T follicular helper cell (primary cell): ENCODE data around the gene KLK6.

ENCODE experiments used
- DNase-seq: peaks from one replicate; pipeline ENCODE4 v3.0.0-alpha.2; 2020; ENCODE audit warnings: low read depth

The KLK6 gene

DNA sequence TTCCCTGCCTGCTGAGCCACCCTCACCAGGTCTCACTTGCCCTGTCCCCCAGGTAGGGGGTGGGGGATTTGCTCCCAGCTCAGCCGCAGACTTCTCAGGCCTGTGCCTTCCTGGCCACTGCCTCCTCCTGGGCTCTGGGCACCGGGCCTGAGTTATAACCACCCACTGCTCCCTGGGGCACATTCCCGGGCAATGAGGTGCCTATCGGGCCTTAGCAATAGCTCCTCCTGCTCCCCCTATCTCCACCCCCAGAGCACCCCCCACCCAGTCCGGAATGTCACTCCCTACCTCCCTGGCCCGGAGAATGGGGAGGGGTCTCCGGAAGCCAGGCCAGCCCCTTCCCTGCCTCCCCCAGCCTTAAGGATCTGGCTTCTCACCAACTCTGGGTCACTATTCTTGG, 16.5 kb downstream of the KLK6 start, which contains the start of gene KLK5:
Gene KLK5 (minus strand): TSS at position 129 of the 400 bp plus-strand sequence. CDS start 381 bp downstream, outside the sequence.
- DNase-seq = no peak

DNA sequence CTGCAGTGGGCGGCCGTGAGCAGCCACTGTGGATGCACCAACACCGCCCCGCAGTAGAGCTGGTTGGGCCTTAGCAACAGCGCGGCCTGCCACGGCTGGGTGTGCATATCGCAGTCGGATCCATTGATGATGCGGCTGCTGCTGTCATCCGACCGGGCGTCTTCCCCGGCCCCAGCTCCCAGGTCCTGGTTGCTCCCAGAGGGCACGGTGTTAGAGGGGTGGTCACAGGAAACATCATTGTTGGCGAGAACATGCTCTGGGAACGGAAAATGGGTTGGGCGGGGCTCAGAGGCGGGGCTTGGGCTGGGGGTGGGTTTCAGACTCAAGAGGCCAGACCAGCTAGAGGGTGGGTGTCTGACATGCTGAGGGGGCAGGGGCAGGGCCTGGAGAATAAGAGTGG, 19.5 kb downstream of the KLK6 start:
- DNase-seq = no peak

DNA sequence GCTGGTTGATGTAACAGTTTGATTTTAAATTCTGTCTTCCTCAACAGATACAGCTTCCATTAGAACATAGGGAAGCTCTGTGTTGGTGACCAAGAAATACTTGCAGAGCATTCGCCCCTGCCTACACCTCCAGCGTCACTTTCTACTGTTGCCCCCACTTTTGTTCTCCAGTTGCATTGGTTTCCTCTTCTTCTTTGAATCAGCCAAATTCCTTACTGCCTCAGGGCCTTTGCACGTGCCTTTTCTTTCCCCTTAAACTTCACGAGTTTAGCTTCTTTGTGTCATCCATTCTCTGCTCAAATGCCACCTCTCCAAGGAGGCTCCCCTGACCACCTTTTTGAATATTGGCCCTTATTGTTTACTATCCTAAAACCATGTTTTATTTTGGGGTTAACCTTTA, 22.3 kb downstream of the KLK6 start:
- no peak for DNase-seq

DNA sequence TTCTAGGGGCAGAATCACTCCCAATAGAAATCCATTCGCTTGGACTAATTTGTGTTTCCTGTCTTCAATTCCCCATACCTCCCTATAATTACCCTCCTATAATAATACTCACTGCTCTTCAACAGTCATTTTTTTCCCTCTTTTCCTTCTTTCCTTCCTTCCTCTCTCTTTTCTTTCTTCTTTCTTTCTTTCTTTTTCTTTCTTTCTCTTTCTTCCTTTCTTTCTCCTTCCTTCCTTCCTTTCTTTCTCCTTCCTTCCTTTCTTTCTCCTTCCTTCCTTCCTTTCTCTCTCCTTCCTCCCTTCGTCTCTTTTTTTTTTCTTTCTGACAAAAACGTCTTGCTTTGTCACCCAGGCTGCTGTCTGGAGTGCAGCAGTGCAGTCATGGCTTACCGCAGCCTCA, 24.6 kb downstream of the KLK6 start:
- DNase-seq = no peak

DNA sequence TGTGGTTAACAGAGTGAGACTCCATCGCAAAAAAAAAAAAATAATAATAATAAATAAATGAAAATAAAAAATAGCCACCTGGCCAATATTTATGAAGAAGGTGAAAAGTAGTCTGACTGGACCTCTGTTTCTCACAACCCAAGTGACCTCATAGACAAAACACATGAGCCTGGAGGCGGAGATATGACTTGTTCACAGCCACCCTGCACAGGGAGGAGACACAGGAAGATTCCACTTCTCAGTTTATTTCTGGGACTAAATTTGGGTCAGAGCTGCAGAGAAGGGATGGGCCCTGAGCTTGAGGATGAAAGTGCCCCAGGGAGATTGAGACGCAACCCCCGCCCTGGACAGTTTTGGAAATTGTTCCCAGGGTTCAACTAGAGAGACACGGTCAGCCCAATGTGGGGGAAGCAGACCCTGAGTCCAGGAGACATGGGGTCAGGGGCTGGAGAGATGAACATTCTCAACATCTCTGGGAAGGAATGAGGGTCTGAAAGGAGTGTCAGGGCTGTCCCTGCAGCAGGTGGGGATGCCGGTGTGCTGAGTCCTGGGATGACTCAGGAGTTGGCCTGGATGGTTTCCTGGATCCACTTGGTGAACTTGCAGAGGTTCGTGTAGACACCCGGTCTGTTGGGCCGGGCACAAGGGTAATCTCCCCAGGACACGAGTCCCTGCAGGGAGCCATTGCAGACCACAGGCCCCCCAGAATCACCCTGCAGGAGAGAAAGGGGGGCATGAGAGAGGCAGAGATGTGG, 26.1 kb downstream of the KLK6 start:
- no peak for DNase-seq

DNA sequence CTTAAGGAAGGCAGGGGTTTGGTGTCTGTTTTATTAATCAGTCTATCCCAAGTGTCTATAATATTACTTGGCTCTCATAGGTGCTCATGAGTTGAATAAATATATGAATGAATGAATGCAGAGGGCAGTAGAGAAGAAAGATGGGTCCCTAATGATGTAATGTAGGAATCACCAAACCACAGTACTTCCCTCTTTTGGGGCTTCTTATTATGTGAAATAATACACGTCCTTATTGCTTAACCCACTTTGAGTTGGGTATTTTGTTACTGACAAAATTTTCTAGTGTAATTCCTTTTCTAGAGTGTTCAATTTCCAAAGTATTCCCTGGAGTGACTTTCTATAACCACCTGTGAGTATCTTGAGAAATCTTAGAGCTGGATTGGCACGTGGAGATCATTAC, 29.8 kb downstream of the KLK6 start:
- no peak for DNase-seq

DNA sequence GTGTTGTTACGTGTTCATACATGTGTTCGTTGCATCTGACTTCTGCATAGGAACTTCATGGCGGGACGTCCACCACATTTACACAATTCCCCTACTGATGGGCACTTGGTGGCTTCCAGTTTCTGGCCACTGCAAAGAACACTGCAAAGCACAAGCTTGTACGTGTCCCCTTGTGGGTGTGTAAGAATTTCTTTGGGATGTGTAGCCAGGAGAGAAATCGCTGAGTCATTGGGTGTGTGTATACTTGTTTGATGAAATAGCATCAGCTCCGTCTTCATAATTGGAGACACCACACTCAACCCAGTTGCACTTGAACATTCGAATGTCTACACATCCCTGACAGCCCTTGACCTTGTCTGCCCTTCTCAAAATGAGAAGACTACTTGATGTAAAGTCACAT, 35.8 kb downstream of the KLK6 start:
- no peak for DNase-seq

DNA sequence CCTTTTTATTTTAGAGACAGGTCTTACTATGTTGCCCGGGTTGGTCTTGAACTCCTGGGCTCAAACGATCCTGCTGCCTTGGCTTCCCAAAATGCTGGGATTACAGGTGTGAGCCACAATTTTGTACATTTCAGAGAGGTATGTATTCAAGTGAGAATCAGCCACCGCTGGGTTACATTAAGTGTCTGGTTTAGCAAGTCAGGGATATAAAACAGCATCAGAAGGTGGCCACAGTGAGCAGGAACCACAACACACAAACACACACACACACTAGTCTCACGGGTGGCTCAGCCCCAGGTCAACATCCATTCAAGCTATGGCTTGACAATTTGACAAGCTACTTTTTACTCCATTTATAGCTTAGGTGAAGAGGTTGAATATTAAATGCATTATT, 36.7 kb downstream of the KLK6 start:
- no peak for DNase-seq

DNA sequence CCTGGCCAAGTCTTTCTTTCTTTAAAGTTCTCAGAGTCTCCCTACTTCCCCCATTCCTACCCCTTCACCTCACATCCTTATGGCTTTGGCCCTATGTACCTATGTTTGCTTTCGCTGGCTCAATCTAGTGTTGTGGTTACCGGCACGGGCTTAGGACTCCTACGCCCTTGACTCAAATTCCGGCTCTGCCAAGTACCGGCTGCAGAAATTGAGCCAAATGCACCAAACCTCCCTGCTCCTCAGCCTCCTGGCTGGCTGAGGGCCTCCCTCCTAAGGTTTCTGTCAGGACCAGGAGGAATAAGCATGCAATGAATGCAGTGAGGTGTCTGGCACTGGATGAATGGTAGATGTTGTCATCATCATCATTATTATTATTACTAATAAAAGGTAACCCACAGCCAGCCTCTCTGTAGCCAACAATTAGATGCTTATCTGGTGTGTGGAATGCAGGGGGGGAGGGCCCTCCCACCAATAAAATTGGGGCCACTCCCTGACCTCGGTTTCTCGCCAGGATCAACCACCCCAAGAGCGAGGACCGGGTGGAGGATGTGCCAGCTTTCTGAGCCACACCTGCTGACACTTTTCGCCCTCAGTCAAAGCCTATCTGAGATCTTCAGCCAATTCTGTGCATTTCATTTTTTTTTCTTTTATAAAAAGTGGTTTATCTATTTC, 37.2 kb downstream of the KLK6 start:
- DNase-seq = no peak

DNA sequence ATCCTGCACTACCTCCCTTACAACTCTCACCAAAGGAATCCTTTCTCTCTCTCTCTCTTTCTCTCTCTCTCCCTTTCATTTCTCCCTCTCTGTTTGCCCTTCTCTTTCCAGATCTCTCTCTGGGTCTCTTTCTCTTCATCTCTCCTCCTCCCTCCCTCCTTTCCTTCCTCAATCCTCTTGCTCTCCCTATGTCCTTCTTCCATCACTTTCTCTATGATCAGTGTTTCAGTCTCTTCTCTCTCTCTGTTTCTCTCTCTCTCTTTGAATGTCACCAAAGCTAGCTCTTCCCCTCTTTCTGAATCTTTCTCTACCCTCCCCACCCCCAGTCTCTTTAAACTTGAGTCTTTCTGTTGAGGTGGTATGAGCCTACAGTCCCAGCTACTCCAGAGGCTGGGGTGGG, 38.4 kb downstream of the KLK6 start:
- DNase-seq = no peak

DNA sequence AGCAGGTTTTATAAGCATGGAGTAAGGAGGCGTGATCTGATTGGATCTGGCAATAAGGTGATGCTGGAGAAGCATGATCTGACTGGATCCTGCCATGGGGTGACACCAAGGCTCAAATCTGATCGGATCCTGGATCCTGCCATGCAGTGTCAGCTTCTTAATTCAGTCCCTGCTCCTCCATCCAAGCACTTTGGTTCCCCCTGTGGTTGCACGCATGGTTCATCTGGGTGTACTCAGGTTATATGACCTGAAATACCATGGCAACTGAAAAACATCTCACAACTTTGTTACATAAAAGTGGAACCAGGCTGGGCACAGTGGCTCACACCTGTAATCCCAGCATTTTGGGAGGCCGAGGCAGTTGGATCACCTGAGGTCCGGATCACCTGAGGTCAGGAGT, 40.6 kb downstream of the KLK6 start:
- DNase-seq = no peak

DNA sequence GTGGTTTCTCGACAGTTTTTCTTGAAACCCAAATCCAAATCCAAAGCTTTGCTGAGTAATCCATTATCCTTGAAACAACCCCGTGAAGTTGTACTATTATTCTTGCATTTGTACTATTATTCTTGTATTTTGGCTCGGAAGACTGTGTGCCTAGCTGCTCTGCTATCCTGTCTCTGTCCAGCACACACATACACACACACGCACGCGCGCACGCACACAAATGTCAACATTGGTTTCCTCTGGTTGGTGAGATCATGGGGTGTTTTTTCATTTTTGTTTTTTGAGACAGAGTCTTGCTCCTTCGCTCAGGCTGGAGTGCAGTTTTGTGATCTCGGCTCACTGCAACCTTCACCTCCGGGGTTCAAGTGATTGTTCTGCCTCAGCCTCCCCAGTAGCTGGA, 43.2 kb downstream of the KLK6 start:
- DNase-seq = no peak

DNA sequence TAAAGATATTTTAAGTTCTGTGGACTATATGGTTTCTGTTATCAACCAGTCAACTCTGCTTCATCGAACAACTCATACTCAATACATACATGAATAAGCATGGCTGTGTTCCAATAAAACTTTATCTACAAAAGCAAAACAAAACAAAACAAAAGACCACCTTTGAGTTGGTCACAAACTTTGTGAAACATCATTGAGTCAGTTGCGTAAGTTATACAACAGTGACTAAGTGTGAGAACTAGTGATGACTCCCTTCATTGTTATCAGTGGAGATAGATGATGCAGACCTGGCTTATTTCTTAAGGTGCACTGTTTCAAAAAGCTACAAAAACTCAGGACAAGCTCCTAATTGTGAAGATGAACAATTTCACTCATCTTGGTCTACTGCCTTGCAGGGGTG, 43.7 kb downstream of the KLK6 start:
- DNase-seq = no peak

DNA sequence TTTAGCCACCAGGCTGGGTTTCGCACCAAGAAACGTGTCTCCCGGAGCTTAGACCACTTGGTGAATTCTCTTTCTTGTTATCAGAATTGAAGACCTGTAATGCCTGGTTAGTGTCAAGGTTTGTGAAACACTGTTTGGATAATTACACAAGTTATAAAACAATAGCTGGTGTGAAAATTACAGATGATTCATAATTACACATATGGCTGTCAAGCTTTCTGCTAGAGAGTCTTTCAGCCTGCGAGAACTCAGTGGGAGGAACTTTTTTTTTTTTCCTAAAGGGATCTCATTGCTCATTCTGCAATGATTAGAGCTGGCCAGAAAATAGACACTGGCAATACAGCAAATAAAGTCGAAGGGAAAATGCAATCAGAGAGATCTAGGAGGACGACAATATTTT, 44.8 kb downstream of the KLK6 start:
- DNase-seq = no peak

DNA sequence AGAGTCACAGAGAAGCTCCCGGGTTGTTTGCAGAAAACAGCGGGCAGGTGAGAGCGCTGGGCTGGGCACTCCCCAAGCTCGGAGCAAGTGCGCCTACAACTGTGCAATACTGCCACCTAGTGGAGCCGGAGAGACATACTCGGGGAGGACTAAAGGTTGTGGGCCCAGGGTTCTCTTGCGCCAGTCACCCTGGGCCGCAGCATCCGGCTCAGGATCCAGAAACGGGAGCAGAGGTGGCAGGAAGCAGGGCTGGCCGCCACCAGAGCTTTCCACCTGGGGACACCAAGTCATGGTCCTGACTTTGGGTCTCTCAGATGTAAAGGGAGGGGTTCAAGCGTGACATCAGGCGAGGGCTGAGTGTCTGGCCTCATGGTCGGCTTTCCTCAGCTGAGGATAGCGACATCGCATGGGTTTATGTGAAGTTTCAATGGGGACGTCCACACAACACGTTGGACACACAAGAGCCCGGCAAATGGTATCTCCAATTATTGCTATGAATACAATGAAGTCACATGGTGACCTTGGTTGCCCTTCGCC, 47.0 kb downstream of the KLK6 start:
- peak; percentile 55 for DNase-seq

DNA sequence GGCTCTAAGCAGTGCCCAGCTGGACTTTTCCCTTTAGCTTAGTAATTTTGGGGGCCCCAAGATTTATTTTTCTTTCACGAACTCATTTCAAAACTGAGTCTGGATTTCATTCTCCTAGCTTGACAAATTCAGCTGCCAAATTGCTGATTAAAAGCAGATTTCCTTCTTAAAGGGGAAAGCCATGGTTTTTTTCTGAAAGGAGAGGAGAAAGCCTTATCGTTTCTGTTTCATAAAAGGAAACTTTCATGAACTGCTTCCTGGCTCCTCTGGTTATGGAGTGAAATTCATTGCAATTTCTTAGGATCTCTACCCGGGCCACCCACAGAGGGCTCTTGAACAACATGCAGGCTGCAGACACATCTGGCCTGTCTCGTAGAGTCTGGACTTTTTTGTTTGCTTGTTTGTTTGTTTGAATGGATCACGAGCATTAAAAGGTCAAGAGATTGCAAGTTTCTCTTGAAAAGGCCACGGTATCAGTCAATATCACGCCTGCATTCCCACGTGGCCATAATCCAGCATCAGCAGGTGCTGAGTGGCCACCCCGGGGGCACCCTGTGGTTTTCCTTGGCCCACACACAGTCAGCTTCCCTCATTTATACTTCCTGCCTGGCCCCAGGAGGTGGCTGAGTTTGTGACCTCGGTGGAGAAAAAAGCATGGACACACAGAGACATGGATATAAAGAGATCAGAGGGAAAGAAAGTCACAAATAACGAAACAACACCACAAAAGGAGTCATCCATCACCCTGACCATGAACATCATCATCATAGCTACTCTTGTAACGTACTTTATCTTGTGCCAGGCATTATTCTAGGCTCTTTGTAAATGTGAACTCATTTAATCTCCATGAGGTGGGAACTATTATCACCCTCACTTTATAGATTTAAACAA, 47.7 kb downstream of the KLK6 start:
- DNase-seq = no peak

DNA sequence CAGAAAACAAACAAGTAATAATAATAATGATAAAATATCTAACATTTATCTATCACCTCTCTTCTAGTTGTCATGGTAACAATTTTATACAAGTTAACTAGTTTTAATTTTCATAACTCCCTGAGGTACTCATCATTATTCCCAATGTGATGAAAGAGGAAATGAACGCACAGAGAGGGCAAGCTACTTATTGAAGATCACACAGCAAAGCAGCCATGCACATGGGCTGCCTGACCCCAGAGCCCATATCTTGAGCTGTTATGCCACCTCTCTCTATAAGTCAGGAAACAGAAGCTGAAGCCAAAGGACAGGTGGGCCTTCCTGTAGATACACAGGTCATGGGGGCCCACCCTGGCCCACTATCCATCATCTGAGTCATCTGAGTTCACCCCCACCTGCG, 53.3 kb downstream of the KLK6 start:
- DNase-seq = no peak

DNA sequence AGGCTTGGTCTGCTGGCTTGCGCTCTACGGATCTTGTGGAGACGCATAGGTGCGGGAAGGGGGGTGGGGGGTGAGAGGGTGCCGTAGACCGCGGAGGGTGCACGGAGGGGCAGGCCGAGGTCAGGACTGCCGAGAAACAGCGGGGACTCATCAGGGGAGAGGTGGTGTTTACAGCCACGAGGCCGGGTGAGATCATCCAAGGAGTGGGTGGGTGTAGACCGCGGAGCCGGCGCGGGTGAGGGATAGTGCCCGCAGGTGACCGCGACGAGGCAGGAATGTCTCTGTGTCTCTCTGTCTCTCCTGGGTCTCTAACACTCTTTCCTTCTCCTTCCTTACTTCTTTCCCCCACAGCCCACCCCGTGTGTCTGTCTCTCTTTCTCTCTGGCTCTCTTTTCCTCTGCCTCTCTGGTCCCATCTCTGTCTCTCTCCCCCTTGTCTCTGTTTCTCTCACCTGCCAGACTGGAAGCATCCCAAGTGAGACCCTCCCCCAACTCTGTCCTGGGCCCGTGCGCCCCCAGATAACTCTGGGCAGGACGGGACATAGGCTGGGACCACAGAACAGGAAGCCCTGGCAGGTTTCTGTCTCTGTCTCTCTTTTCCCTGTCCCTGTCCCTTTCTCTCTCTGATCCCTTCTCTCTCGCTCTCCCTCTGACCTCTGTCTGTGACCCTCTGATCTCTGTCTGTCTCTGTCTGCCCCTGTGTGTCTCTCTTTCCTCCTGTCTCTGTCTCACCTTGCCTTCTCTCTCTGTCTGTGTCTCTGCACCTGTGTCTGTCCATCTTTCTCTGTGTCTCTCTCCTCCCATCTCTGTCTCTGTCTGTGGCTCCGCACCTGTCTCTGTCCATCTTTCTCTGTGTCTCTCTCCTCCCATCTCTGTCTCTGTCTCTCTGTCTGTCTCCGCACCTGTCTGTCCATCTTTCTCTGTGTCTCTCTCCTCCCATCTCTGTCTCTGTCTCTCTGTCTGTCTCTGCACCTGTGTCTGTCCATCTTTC, 56.4 kb downstream of the KLK6 start:
- no peak for DNase-seq

DNA sequence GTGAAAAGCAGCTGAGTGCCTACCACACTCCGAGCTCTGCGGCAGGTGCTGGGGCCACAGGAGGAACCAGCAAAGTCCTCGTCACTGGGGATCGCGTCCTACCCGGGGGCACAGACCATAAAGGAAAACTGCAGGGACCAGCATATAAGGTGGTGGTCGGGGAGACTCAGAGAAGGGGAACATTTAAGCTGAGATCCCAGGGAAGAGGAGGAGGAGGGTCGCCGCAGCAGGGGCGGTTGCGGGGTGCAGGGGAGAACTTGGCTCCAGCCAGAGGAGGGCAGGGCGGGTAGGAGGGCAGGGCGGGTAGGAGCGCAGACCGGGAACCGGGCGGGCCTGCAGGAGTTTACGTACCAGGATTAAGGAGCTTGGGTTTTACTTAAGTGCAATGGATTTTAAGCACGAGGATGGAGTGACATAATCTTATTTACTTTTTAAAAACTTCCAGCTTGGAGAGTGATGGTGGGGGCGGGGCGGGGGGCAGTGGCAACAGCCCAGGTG, 57.2 kb downstream of the KLK6 start:
- no peak for DNase-seq

DNA sequence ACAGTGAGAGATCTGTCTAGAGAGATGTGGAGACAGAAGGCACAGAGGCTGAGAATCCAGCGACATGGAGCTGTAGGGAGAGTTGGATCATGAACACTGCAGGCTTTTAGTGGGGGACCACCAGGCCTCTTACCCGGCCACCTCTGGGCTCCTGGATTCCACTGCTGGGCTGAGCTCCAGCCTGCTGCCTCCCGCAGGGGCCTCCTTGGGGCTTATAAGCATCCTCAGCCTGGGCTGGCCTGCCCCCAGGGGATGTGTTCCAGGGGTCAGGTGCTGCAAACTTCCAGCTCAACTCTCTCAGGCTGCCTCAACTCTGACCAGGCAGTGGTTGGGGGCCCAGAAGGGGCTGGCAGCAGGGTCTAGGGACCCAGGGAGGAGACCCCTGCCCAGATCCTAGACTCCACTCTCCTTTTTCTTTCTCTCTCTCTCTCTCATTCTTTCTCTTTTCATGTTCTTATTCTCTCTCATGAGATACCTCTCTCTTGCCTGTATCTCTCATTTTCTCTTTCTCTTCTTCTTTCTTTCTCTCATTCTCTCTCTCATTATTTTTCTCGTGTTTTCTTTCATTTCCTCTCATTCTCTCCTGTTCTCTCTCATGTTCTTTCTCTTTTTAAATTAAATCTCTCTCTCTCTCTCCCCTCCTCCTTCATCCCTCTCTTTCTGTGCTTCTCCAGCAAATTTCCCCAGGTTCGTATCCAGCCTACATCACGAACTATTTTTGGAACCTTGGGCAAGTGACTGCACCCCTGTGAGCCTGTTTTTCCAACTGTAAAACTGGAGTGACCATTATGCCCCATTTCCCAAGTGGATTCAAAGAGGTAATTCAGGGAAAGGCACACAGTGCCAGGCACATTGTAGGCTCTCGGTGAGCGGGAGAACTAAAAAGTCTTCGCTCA, 57.9 kb downstream of the KLK6 start, which contains the start of gene KLK4:
Gene KLK4 (minus strand): TSS at position 190 of the 896 bp plus-strand sequence. CDS start 657 bp downstream, outside the sequence.
- DNase-seq = no peak
